Peyer's patch (tissue), 4 donors: ENCODE results near the gene GRAMD4.

Source experiments
- CTCF ChIP-seq, 6 experiments: fragments of 450-650 bp in 4 of 6; fragments of 200-600 bp in 2 of 6; sonication (generic) in 1 of 6; IDR thresholded peaks; one replicate each; pipeline ENCODE4 v1.5.1; 2017 to 2019; ENCODE audit warnings: antibody characterized with exemption in 6 of 6, mild to moderate bottlenecking in 3 of 6, moderate library complexity in 1 of 6
- POLR2A ChIP-seq, 2 donors: fragments of 450-650 bp; IDR thresholded peaks; one replicate each; pipeline ENCODE4 v1.5.1; 2017; ENCODE audit warnings: antibody characterized with exemption in 2 of 2, mild to moderate bottlenecking in 2 of 2, moderate library complexity in 2 of 2

- TF ChIP-seq CTCF (IDR thresholded peaks at IDR 0.05) = no peak
- TF ChIP-seq POLR2A (IDR thresholded peaks at IDR 0.05) = no peak
Measured at GRCh38 chr22:46587061-46587460, 33.1 kb upstream of the GRAMD4 start.
